ENCODE measurements around the gene NIT1.

Gene NIT1

GRCh38 chr1:161139766-161140165, 21.9 kb downstream of the NIT1 start:
- no peak for DNase-seq
- intact Hi-C loops (cut with DNase I): no loop called here

GRCh38 chr1:161140755-161141400, 23.0 kb downstream of the NIT1 start:
- intact Hi-C loops (cut with DNase I): no loop called here
- DNase-seq: peak in 1 of 10 donors; percentile 45

GRCh38 chr1:161145832-161146231, 27.9 kb downstream of the NIT1 start:
- DNase-seq: no peak
- intact Hi-C loops (cut with DNase I): no loop called here

GRCh38 chr1:161153176-161153575, 35.3 kb downstream of the NIT1 start:
- intact Hi-C loops (cut with DNase I): loop anchor here (1.0 kb wide), 1 partner anchor 20 kb away; no protein-coding TSS in a partner anchor
- no peak for DNase-seq

GRCh38 chr1:161153682-161154337, 35.9 kb downstream of the NIT1 start, which contains the start of gene UFC1:
Gene UFC1 (plus strand): TSS chr1:161153978. CDS start chr1:161153998, 20 bp downstream.
- intact Hi-C loops (cut with DNase I): loop anchor here (1.0 kb wide), 1 partner anchor 21 kb away; no protein-coding TSS in a partner anchor
- peak; percentile 68 to 97 (median 78) for DNase-seq

- no peak for DNase-seq
These were observed 40.0 kb downstream of the NIT1 start for GRCh38 chr1:161157867-161158266.

GRCh38 chr1:161158316-161159010, 40.6 kb downstream of the NIT1 start:
- DNase-seq: no peak
- intact Hi-C loops (cut with DNase I): no loop called here

More at GRCh38 chr1:161157867-161158266, 40.0 kb downstream of the NIT1 start:
- intact Hi-C loops (cut with DNase I): no loop called here

GRCh38 chr1:161159087-161159912, 41.4 kb downstream of the NIT1 start, which contains the start of gene USP21:
Gene USP21 (plus strand): TSS chr1:161159500. CDS start chr1:161160641, 1,141 bp downstream.
- peak; percentile 90 to 99 (median 96) for DNase-seq
- intact Hi-C loops (cut with DNase I): no loop called here

- DNase-seq: no peak
- intact Hi-C loops (cut with DNase I): no loop called here
These were observed 42.0 kb downstream of the NIT1 start for GRCh38 chr1:161159913-161160243.

- intact Hi-C loops (cut with DNase I): no loop called here
- peak in 1 of 10 donors; percentile 33 for DNase-seq
These were observed 42.8 kb downstream of the NIT1 start for GRCh38 chr1:161160671-161161145.

GRCh38 chr1:161161652-161162051, 43.7 kb downstream of the NIT1 start:
- intact Hi-C loops (cut with DNase I): no loop called here
- peak in 1 of 10 donors; percentile 8 for DNase-seq

GRCh38 chr1:161162052-161162451, 44.1 kb downstream of the NIT1 start:
- peak in 1 of 10 donors; percentile 10 for DNase-seq
- intact Hi-C loops (cut with DNase I): no loop called here

GRCh38 chr1:161162806-161163205, 44.9 kb downstream of the NIT1 start:
- intact Hi-C loops (cut with DNase I): no loop called here
- peak in 1 of 10 donors; percentile 46 for DNase-seq

GRCh38 chr1:161163793-161164192, 45.9 kb downstream of the NIT1 start:
- DNase-seq: peak in 2 of 10 donors; percentile 33 to 40

GRCh38 chr1:161164901-161165610, 47.2 kb downstream of the NIT1 start:
- intact Hi-C loops (cut with DNase I): no loop called here

More at GRCh38 chr1:161163793-161164192, 45.9 kb downstream of the NIT1 start:
- intact Hi-C loops (cut with DNase I): no loop called here

GRCh38 chr1:161165742-161166668, 48.1 kb downstream of the NIT1 start, which contains the start of gene PPOX:
Gene PPOX (plus strand): TSS chr1:161166426. CDS start chr1:161166848, 422 bp downstream.
- peak; percentile 96 to 100 (median 98) for DNase-seq
- intact Hi-C loops (cut with DNase I): no loop called here

More at GRCh38 chr1:161164901-161165610, 47.2 kb downstream of the NIT1 start:
- peak in 3 of 10 donors; percentile 51 to 68 (median 65) for DNase-seq

- peak in 2 of 10 donors; percentile 76 to 85 for DNase-seq
- intact Hi-C loops (cut with DNase I): no loop called here
These were observed 49.0 kb downstream of the NIT1 start for GRCh38 chr1:161166669-161167548.

All from posterior cingulate gyrus (tissue), 11 donors.